ENCODE data around the gene SYT11.
"Not testable (repeated sequence)": the region's sequence is repeated elsewhere in the genome, so short reads cannot be mapped to it uniquely, and the experiment has no call there.

DNA sequence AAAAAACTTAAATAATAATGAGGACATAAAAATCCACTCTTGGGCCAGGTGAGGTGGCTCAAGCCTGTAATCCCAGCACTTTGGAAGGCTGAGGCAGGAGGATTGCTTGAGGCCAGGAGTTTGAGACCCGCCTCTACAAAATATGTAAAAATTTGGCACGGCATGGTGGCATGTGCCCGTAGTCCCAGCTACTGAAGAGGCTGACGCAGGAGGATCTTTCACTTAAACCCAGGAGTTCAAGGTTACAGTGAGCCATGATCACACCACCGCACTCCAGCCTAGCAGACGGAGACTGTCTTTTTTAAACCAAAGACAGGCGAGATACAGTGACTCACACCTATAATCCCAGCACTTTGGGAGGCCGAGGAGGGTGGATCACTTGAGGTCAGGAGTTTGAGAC, 37.1 kb downstream of the SYT11 start:
- TF ChIP-seq, protein P1, sequence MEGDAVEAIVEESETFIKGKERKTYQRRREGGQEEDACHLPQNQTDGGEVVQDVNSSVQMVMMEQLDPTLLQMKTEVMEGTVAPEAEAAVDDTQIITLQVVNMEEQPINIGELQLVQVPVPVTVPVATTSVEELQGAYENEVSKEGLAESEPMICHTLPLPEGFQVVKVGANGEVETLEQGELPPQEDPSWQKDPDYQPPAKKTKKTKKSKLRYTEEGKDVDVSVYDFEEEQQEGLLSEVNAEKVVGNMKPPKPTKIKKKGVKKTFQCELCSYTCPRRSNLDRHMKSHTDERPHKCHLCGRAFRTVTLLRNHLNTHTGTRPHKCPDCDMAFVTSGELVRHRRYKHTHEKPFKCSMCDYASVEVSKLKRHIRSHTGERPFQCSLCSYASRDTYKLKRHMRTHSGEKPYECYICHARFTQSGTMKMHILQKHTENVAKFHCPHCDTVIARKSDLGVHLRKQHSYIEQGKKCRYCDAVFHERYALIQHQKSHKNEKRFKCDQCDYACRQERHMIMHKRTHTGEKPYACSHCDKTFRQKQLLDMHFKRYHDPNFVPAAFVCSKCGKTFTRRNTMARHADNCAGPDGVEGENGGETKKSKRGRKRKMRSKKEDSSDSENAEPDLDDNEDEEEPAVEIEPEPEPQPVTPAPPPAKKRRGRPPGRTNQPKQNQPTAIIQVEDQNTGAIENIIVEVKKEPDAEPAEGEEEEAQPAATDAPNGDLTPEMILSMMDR (IDR thresholded peaks at IDR 0.05): not testable (repeated sequence)
- not testable (repeated sequence) for TF ChIP-seq POLR2A (IDR thresholded peaks at IDR 0.05)
